C1 segment of cervical spinal cord (tissue), 14 donors: Measurements from ENCODE around the gene KIAA1614.

Experiments used
- DNase-seq, 14 donors: peaks; one replicate each; lab custom pipeline; 2025; lab: John Stamatoyannopoulos, UW

KIAA1614 gene

GRCh38 chr1:180941518-180942275 lies 29.0 kb downstream of the KIAA1614 start:
- DNase-seq = no peak

GRCh38 chr1:180945151-180945550 lies 32.5 kb downstream of the KIAA1614 start:
- no peak for DNase-seq

- no peak for DNase-seq
Measured at GRCh38 chr1:180945551-180945950, 32.9 kb downstream of the KIAA1614 start.

- DNase-seq = no peak
Measured at GRCh38 chr1:180946056-180946455, 33.4 kb downstream of the KIAA1614 start.

- DNase-seq = no peak
Measured at GRCh38 chr1:180946541-180947498, 34.1 kb downstream of the KIAA1614 start.

- no peak for DNase-seq
Measured at GRCh38 chr1:180947499-180947885, 34.8 kb downstream of the KIAA1614 start.

- DNase-seq = no peak
Measured at GRCh38 chr1:180947901-180948640, 35.4 kb downstream of the KIAA1614 start.

- DNase-seq = no peak
Measured at GRCh38 chr1:180948641-180949615, 36.2 kb downstream of the KIAA1614 start.

GRCh38 chr1:180949616-180950000 lies 36.9 kb downstream of the KIAA1614 start:
- no peak for DNase-seq

GRCh38 chr1:180950321-180950720 lies 37.6 kb downstream of the KIAA1614 start:
- no peak for DNase-seq

- no peak for DNase-seq
Measured at GRCh38 chr1:180951186-180951745, 38.6 kb downstream of the KIAA1614 start.

- peak in 2 of 14 donors; percentile 24 to 39 for DNase-seq
Measured at GRCh38 chr1:180951836-180952656, 39.3 kb downstream of the KIAA1614 start.

- DNase-seq = no peak
Measured at GRCh38 chr1:180952657-180953013, 39.9 kb downstream of the KIAA1614 start.

GRCh38 chr1:180953291-180954004 lies 40.8 kb downstream of the KIAA1614 start:
- peak in 3 of 14 donors; percentile 49 to 90 (median 57) for DNase-seq

GRCh38 chr1:180954005-180954800 lies 41.5 kb downstream of the KIAA1614 start:
- peak in 10 of 14 donors; percentile 16 to 82 (median 72) for DNase-seq

GRCh38 chr1:180954801-180955165 lies 42.1 kb downstream of the KIAA1614 start:
- DNase-seq = peak in 1 of 14 donors; percentile 61

- DNase-seq = peak in 3 of 14 donors; percentile 20 to 78 (median 34)
Measured at GRCh38 chr1:180956028-180956640, 43.4 kb downstream of the KIAA1614 start.
